Measurements from ENCODE around the gene POLE2. TPM values are rescaled to one million over a fixed set of nuclear protein-coding genes. Genes with fewer than 3 reads are reported as not detected.

POLE2 gene
- total and polyA plus RNA-seq, 2 experiments from 2014 or later: 41.9 to 53.3 TPM

DNA sequence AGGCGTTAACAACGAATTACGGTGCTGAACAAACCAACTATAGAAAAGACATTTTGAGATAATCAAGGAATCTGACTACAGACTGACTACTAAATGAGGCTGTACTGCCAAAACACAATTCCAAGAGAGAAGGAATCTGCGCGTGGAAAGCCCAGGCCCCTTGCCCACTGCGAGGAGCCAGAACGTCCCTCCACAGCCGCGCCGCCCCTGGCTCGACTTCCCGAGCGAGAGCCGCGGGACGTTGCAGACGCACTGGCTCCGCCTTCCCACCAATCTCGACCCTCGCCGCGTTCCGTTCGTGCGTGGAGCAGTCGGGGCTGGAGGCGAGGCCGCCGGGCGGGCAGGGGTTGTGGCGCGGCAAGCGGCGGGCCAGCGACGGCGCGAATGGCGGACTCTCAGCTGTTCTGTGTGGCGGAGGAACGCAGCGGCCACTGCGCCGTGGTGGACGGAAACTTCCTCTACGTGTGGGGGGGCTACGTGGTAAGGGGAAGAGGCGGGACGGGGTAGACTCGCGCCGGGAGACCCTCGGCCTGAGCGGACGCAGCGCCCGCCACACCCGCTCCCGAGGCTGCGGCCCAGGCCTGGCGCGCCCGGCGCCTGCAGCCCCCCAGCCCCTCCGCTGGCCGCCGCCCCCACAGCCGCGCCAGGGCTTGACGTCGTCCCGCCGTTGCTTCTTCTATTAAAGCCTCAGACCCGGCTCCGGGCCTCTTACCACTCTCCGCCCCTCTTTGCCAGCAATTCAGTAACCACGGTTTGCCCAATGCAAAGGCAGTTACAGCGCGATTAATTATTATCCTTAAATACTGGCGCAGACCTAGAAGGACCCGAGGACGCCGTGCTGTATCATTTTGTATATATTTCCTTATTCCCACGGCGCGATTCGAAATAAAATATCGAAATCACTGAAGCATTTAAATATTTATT is 5.1 kb upstream of the POLE2 start, which contains the start of gene KLHDC1:
Gene KLHDC1 (plus strand): TSS at position 310 of the 924 bp plus-strand sequence. CDS start 75 bp downstream, at position 385.
- Mint-ChIP-seq H3K4me3 (peak within 1 kb of the TSS; percentile 79), H3K9me3 (no peaks in the 10 kb centered on the region), H3K36me3 (ENCODE audit: low read depth) (no peaks in the 10 kb centered on the region), H3K27me3 (ENCODE audit: insufficient read depth, low read depth, poor library complexity) (peaks cover 18% of the 10 kb centered on the region), H3K4me1 (peaks cover 15% of the 10 kb centered on the region), H3K27ac (no peak within 1 kb of the TSS)
- no peak within 1 kb of the TSS for H3K27ac ChIP-seq (ENCODE audit: low read depth)
- H3K27me3 ChIP-seq (ENCODE audit: insufficient read depth): peaks cover 35% of the 10 kb centered on the region
- H3K4me2 ChIP-seq: peak within 1 kb of the TSS; percentile 79
- no peaks in the 10 kb centered on the region for H3K79me2 ChIP-seq (replicated peaks; ENCODE audit: insufficient read depth)
- ATAC-seq: peak; percentile 74
- TF ChIP-seq POLR2AphosphoS5 (IDR thresholded peaks at IDR 0.05; ENCODE audit: low read depth): peak; percentile 52; the same call in 1 of the 2 replicates
- TF ChIP-seq, protein P1, sequence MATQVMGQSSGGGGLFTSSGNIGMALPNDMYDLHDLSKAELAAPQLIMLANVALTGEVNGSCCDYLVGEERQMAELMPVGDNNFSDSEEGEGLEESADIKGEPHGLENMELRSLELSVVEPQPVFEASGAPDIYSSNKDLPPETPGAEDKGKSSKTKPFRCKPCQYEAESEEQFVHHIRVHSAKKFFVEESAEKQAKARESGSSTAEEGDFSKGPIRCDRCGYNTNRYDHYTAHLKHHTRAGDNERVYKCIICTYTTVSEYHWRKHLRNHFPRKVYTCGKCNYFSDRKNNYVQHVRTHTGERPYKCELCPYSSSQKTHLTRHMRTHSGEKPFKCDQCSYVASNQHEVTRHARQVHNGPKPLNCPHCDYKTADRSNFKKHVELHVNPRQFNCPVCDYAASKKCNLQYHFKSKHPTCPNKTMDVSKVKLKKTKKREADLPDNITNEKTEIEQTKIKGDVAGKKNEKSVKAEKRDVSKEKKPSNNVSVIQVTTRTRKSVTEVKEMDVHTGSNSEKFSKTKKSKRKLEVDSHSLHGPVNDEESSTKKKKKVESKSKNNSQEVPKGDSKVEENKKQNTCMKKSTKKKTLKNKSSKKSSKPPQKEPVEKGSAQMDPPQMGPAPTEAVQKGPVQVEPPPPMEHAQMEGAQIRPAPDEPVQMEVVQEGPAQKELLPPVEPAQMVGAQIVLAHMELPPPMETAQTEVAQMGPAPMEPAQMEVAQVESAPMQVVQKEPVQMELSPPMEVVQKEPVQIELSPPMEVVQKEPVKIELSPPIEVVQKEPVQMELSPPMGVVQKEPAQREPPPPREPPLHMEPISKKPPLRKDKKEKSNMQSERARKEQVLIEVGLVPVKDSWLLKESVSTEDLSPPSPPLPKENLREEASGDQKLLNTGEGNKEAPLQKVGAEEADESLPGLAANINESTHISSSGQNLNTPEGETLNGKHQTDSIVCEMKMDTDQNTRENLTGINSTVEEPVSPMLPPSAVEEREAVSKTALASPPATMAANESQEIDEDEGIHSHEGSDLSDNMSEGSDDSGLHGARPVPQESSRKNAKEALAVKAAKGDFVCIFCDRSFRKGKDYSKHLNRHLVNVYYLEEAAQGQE (IDR thresholded peaks at IDR 0.05; ENCODE audit: unreplicated experiment): no peak
- peak; percentile 54 for TF ChIP-seq EZH2phosphoT487 (IDR thresholded peaks at IDR 0.05; ENCODE audit: unreplicated experiment)
- TF ChIP-seq EZH2 (IDR thresholded peaks at IDR 0.05; ENCODE audit: low read depth, unreplicated experiment): peak; percentile 2
- no peaks in the 10 kb centered on the region for H3K9me2 ChIP-seq (ENCODE audit: insufficient read depth)
- peak; percentile 83 for DNase-seq (ENCODE audit: low spot score)
- peak within 1 kb of the TSS; percentile 91 for H3K4me3 ChIP-seq
- H3K36me3 ChIP-seq (ENCODE audit: insufficient read depth): no peaks in the 10 kb centered on the region
- H3F3A ChIP-seq (replicated peaks; ENCODE audit: low read depth): peaks cover 21% of the 10 kb centered on the region
- peak within 1 kb of the TSS; percentile 98 for H2AFZ ChIP-seq
- H3K4me1 ChIP-seq (ENCODE audit: insufficient read depth): peaks cover 22% of the 10 kb centered on the region
- no peaks in the 10 kb centered on the region for H4K20me1 ChIP-seq (replicated peaks; ENCODE audit: insufficient read depth)

DNA sequence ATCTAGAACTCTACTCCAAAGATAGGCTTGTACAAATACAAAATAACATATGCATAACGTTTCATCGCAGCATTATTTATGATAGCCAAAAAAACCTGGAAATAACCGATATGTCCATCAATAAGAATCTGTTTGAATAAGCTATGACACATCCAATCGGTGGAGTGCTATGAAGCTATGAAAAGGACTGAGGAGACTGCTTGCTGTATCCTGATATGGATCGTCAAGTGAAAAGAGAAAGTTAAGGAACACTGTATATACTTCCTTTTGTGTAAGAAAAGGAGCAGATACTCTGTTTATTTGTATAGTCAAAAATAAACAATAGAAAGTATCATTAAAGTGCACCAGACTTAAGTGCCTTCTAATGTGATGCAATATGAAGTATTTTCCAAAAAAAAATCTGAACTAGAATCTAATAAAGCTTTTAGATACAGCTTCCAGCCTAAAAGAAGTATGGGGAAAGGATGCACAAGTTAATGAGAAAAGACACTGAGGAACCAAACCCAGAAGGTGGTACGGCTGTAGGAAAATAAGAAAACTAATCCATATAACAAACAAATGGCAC is 4.3 kb upstream of the POLE2 start:
- DNase-seq (ENCODE audit: low spot score): no peak
- Histone ChIP-seq H3K27ac (ENCODE audit: low read depth) (no peak overlapping the region), H3K79me2 (replicated peaks; ENCODE audit: insufficient read depth) (peaks cover 5% of the 10 kb centered on the region), H3F3A (replicated peaks; ENCODE audit: low read depth) (peaks cover 21% of the 10 kb centered on the region), H3K9me2 (ENCODE audit: insufficient read depth) (no peaks in the 10 kb centered on the region), H3K27me3 (ENCODE audit: insufficient read depth) (peaks cover 35% of the 10 kb centered on the region), H2AFZ (peak overlapping the region; percentile 98), H3K36me3 (ENCODE audit: insufficient read depth) (no peaks in the 10 kb centered on the region), H3K4me1 (ENCODE audit: insufficient read depth) (peaks cover 25% of the 10 kb centered on the region), H3K4me3 (peak overlapping the region; percentile 91), H3K4me2 (peak overlapping the region; percentile 79), H4K20me1 (replicated peaks; ENCODE audit: insufficient read depth) (no peaks in the 10 kb centered on the region)
- Mint-ChIP-seq H3K4me1 (peaks cover 17% of the 10 kb centered on the region), H3K27me3 (ENCODE audit: insufficient read depth, low read depth, poor library complexity) (peaks cover 21% of the 10 kb centered on the region), H3K27ac (no peak overlapping the region), H3K36me3 (ENCODE audit: low read depth) (peaks cover under 1% of the 10 kb centered on the region; the same call in 2 of the 3 replicates), H3K9me3 (no peaks in the 10 kb centered on the region), H3K4me3 (peak overlapping the region; percentile 79)
- ATAC-seq: no peak
- no peak for TF ChIP-seq POLR2AphosphoS5 (IDR thresholded peaks at IDR 0.05; ENCODE audit: low read depth)
- TF ChIP-seq, protein P2, sequence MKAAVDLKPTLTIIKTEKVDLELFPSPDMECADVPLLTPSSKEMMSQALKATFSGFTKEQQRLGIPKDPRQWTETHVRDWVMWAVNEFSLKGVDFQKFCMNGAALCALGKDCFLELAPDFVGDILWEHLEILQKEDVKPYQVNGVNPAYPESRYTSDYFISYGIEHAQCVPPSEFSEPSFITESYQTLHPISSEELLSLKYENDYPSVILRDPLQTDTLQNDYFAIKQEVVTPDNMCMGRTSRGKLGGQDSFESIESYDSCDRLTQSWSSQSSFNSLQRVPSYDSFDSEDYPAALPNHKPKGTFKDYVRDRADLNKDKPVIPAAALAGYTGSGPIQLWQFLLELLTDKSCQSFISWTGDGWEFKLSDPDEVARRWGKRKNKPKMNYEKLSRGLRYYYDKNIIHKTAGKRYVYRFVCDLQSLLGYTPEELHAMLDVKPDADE (IDR thresholded peaks at IDR 0.05): no peak
- no peak for TF ChIP-seq EZH2phosphoT487 (IDR thresholded peaks at IDR 0.05; ENCODE audit: unreplicated experiment)
- no peak for TF ChIP-seq CREB1 (CRISPR knock-in tag; IDR thresholded peaks at IDR 0.05; ENCODE audit: low read depth)
- TF ChIP-seq, protein P1 (IDR thresholded peaks at IDR 0.05; ENCODE audit: unreplicated experiment): no peak

Data from GM23338 (cell line).